ENCODE results near the gene IFNA5.

DNA sequence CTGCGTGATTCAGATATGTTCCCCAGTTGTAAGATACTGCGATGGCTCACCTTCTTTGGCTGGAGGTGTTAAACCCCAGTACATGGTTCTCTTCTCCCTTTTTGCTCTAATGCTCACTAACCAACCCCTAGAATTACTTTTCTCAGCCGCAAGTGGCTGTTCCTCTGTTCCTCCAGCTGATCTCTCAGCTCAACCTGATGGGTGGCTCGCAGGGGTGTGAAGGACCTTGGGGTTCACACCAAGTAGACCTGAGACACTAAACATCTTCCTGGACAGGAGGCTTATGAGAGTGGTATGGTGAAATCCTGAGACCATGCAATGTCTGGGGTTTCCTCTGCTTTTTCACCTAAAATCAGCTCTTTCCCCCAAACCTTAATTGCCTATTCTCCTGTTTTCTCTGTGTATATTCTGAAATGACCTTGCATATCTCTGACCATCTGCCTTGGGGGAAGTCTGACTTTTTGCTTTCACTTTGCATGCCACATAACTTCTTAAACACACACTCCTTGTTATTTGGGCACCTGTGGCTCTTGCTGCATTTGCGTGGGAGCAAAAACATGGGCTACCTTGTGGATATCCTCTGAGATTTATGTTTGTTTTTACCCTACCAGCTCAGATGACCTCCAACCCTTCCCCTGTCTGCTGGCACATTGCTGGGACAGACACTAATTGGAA lies 49.4 kb downstream of the IFNA5 start:
- TF ChIP-seq, protein P1, sequence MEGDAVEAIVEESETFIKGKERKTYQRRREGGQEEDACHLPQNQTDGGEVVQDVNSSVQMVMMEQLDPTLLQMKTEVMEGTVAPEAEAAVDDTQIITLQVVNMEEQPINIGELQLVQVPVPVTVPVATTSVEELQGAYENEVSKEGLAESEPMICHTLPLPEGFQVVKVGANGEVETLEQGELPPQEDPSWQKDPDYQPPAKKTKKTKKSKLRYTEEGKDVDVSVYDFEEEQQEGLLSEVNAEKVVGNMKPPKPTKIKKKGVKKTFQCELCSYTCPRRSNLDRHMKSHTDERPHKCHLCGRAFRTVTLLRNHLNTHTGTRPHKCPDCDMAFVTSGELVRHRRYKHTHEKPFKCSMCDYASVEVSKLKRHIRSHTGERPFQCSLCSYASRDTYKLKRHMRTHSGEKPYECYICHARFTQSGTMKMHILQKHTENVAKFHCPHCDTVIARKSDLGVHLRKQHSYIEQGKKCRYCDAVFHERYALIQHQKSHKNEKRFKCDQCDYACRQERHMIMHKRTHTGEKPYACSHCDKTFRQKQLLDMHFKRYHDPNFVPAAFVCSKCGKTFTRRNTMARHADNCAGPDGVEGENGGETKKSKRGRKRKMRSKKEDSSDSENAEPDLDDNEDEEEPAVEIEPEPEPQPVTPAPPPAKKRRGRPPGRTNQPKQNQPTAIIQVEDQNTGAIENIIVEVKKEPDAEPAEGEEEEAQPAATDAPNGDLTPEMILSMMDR (IDR thresholded peaks at IDR 0.05): no peak
- no peak for TF ChIP-seq POLR2A (IDR thresholded peaks at IDR 0.05)
